GM21381 (cell line): ENCODE results near the gene CADM1.

Source experiments
- ATAC-seq: cut with Tn5 transposase; IDR thresholded peaks from one replicate; pipeline ENCODE4 v1.9.1; 2021; ENCODE audit warnings: mild to moderate bottlenecking, moderate library complexity; ENCODE audit not compliant: unreplicated experiment

The CADM1 gene

GRCh38 chr11:115161876-115162275 is 342.3 kb downstream of the CADM1 start:
- ATAC-seq: no peak

GRCh38 chr11:115159207-115159606 is 345.0 kb downstream of the CADM1 start:
- no peak for ATAC-seq

- no peak for ATAC-seq
These were observed 346.2 kb downstream of the CADM1 start for GRCh38 chr11:115158053-115158452.

- no peak for ATAC-seq
These were observed 347.0 kb downstream of the CADM1 start for GRCh38 chr11:115157247-115157646.

- no peak for ATAC-seq
These were observed 348.2 kb downstream of the CADM1 start for GRCh38 chr11:115155978-115156377.

- ATAC-seq: no peak
These were observed 348.9 kb downstream of the CADM1 start for GRCh38 chr11:115155320-115155719.

- no peak for ATAC-seq
These were observed 349.9 kb downstream of the CADM1 start for GRCh38 chr11:115154355-115154736.

GRCh38 chr11:115153731-115154354 is 350.4 kb downstream of the CADM1 start:
- no peak for ATAC-seq

GRCh38 chr11:115153135-115153534 is 351.1 kb downstream of the CADM1 start:
- ATAC-seq: no peak

GRCh38 chr11:115151010-115151409 is 353.2 kb downstream of the CADM1 start:
- no peak for ATAC-seq

GRCh38 chr11:115148691-115149090 is 355.5 kb downstream of the CADM1 start:
- ATAC-seq: no peak

GRCh38 chr11:115148101-115148500 is 356.1 kb downstream of the CADM1 start:
- no peak for ATAC-seq

GRCh38 chr11:115147243-115147807 is 356.9 kb downstream of the CADM1 start:
- ATAC-seq: no peak

GRCh38 chr11:115146425-115146824 is 357.8 kb downstream of the CADM1 start:
- ATAC-seq: no peak

- no peak for ATAC-seq
These were observed 358.9 kb downstream of the CADM1 start for GRCh38 chr11:115145324-115145723.

GRCh38 chr11:115144914-115145313 is 359.3 kb downstream of the CADM1 start:
- ATAC-seq: no peak

- no peak for ATAC-seq
These were observed 360.2 kb downstream of the CADM1 start for GRCh38 chr11:115144014-115144413.

GRCh38 chr11:115141231-115142114 is 362.7 kb downstream of the CADM1 start:
- ATAC-seq: no peak

- ATAC-seq: no peak
These were observed 368.3 kb downstream of the CADM1 start for GRCh38 chr11:115135936-115136335.

- no peak for ATAC-seq
These were observed 369.3 kb downstream of the CADM1 start for GRCh38 chr11:115134926-115135325.

GRCh38 chr11:115133475-115134209 is 370.6 kb downstream of the CADM1 start:
- ATAC-seq: no peak
